GM20431 (cell line): ENCODE measurements around the gene IL17B.

ENCODE experiments used
- in situ Hi-C: fragments of 300-500 bp; cut with MseI, MboI; formaldehyde crosslinking; loops from one replicate; pipeline ENCODE4 v1.15.0; 2020; ENCODE audit warnings: low sequenced_read_pairs; ENCODE audit not compliant: unreplicated experiment

The IL17B gene

DNA sequence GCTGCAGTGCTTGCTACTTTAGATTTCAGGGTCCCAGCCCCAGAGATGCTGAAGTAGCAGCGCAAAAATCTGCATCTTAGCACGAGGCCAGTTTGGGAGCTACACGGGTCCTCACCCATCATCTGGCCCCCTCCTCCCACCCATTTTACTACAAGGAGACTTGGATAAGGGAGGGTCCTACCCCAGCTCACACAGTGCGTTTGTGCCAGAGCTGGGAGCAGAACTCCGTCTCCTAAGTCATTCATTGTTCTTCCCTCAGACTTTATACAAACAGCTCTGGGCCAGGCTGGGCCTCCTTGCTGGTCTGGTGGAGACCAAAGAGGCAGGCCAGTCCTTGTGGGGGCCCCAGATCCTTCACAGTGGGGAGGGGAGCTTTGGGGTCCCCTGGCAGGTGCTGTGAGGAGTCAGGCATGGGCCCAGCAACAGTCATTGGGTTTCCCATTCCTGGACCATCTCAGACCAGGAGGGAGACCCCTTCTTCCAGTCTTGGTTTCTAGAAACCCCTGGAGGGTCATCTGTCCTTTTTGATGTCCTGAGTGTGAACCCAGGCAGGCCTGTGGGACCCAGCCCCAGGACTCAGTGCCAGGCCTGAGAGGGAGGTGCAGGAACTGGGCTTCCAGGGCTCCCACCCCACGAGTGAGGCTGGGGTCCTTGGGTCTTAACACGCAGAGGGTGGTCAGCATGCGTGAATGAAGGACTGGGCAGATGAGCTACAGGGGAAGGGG lies 2.3 kb upstream of the IL17B start:
- in situ Hi-C loops, result loop anchor here (10.0 kb wide), 1 partner anchor 183 kb away; no protein-coding TSS in a partner anchor

GRCh38 chr5:149380466-149381121 lies 1.5 kb upstream of the IL17B start:
- in situ Hi-C loops, result loop anchor here (10.0 kb wide), 1 partner anchor 184 kb away; no protein-coding TSS in a partner anchor

DNA sequence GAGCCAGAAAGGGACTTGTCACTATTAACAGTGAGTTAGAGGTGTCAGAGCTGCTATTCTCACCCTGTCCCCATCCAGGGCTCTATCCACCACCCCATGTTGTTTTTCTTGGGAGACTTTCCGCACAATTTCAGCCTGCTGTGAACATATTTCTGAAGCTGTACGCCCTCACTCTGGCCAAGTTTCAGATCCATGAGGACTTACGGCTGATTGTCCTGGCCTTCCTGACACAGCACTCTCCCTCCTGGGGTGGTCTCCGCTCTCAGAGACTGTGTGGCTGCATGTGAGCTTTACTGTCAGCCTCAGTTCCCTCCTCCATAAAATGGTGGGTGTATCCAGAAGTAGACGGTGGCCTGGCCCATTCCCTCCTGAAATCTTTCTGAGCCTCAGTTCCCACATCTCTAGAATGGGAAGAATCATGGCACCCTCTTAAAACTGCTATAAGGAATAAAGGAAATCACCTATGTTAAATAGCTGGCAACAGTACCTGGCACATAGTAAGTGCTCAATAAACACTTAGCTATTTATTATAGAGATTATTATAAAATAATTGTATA lies 804 bp upstream of the IL17B start:
- in situ Hi-C loops, result loop anchor here (10.0 kb wide), 1 partner anchor 185 kb away; no protein-coding TSS in a partner anchor

- in situ Hi-C loops, result no loop called here
Observed at GRCh38 chr5:149378241-149378820, 761 bp downstream of the IL17B start.

- in situ Hi-C loops, result no loop called here
Observed at GRCh38 chr5:149376711-149377447, 2.2 kb downstream of the IL17B start.

- in situ Hi-C loops, result no loop called here
Observed at GRCh38 chr5:149376104-149376503, 3.0 kb downstream of the IL17B start.

GRCh38 chr5:149375434-149375833 lies 3.7 kb downstream of the IL17B start:
- in situ Hi-C loops, result no loop called here

DNA sequence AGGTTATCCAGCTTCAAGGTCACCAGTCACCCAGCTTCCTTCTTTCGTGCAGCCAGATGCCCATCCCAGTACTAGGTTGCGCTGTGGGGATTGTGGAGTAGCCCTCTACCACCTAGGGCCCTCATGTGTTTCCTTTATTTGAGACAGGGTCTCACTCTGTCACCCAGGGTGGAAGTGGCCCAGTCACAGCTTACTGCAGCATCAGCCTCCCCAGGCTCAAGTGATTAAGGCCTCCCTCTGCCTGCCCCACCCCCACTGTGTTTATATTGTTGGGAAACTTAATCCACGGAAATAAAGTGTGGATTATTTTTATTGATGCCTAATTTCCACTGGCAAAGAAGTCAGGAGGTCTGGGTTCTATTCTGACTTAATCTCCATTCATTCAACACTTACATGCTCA lies 4.3 kb downstream of the IL17B start:
- in situ Hi-C loops, result no loop called here

DNA sequence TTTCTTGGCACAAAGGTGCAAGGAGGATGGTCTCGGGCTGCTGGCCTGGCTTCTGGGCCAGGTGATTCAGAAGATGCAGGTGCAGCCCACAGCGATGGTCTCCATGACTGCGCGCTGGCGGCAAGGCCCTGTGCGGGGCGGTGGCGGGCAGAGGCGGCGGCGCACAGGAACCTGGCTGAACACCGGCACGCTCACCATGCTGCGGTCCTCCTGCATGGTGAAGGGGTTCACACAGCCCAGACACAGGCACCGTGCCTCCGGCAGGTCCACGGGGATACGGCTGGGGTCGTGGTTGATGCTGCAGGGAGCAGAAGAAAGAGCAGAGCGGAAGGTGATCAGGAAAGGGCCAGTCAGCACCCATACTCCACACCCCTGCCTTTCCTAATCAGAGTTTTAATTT lies 4.8 kb downstream of the IL17B start:
- in situ Hi-C loops, result no loop called here

- in situ Hi-C loops, result no loop called here
Observed at GRCh38 chr5:149372932-149373331, 6.2 kb downstream of the IL17B start.

- in situ Hi-C loops, result no loop called here
Observed at GRCh38 chr5:149372076-149372795, 6.9 kb downstream of the IL17B start.

DNA sequence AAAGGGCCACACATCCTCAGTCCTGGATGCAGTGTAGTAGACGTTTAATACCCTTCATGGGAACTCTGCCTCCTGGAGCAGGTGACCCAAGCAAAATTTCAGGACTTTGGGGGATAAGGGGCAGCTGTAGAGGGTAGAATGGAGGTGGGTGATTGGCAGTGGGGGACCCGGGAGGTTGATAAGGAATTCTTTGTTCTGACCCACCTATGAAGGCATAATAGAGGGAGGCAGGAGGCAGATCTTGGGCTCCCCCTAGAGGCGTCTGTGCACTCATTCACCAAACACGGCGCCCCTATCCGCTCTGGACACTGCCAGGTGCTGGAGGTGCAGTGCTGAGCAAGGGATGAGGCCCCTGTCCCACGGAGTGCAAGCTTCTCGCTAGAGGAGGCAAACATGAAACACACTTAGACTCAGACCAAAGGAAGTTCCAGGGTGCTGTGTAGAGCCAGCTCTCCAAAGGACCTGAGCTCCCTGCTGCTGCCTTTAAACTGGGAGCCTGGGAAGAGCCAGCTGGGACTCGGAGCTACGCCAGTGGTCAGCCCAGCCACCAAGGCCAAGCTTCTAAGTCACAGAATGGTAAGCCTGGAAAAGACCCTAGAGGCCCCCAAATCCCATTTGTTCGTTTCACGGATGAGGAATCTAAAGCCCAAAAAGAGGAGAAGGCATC lies 7.7 kb downstream of the IL17B start:
- in situ Hi-C loops, result no loop called here

GRCh38 chr5:149370878-149371277 lies 8.2 kb downstream of the IL17B start:
- in situ Hi-C loops, result no loop called here

GRCh38 chr5:149367972-149368645 lies 11.0 kb downstream of the IL17B start:
- in situ Hi-C loops, result no loop called here

- in situ Hi-C loops, result no loop called here
Observed at GRCh38 chr5:149367249-149367971, 11.7 kb downstream of the IL17B start.

DNA sequence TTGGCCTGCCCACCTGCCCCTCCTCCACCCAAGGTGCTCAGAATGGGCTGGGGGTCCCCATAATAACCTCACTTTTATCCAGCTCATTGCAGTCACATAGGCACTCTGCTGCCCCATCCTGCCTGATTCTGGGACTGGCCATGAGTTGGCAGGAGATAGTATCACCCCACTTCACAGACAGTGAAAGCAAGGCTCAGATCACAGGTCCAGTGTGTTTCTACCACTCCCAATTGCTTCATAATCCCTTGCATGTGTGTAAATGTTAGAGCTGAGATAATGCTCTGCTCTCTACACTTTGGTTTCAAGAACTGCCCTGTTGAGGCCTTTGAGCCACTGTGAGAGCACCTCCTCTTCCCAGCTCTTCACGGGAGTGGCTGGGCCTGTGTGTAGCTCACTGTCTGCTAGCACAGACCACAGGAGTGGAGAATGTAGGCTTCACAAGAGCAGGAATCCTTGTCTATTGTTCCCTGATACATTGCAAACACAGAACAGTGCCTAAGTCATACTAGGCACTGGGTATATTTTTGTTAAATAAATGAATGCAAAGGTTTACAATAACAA lies 12.8 kb downstream of the IL17B start:
- in situ Hi-C loops, result no loop called here

DNA sequence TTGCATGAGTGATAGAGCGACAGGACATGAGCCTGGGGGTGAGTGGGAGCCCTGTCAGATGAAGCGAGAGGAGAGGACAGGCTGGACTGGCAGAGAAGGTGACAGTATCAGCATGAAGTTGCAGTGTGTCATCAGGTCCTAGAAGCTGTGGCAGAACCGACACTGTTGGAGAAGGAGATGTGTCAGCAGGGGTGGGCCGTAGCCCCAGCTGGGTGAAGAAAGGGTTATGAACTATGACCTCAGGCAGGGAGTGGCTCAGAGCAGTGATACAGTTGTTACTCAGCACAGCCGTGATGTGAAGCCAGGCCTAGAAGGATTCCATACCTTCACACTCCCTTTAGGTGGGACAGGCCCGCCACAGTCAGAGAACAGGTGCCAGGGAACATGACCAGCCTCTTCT lies 13.7 kb downstream of the IL17B start:
- in situ Hi-C loops, result no loop called here

DNA sequence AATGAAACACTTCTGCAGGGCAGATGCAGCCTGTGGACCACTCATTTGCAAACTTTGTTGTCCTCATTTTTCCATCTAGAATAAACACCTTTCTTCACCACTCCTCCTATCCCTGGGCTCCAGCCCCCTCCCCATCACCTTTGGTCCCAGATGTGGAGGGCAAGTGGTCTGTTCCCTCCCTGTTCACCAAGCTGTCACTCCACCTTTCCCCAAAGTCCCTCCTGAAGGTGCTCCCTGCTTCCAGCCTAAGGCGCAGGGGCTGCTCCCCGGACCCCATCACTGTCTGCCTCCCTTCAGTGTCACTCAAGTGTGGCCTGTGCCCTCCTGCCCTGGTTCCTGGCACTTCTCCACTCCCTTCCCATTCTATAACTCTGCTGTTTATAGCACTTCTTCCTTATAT lies 14.4 kb downstream of the IL17B start:
- in situ Hi-C loops, result no loop called here
